IMR-90 (cell line): Measurements from ENCODE around the gene LIN28A. TPM values are rescaled to one million over a fixed set of nuclear protein-coding genes. Genes with fewer than 3 reads are reported as not detected.
A peak's percentile ranks its signal among the peaks of the same experiment; 100 is the strongest.

Experiments
- ATAC-seq: fragments of 200-7000 bp; cut with Tn5 transposase; 2 replicates; pipeline ENCODE4 v1.9.1; 2020; ENCODE audit warnings: low read depth, mild to moderate bottlenecking, moderate library complexity
- BruUV-seq: library from RNA; stranded (reverse); fragments of 400-500 nt; replicated peaks from 2 replicates; lab custom pipeline; 2021; lab: Mats Ljungman, UMichigan
- CTCF ChIA-PET: fragments of 300-600 bp; formaldehyde crosslinking; extraction: SDS; loops from one replicate; lab custom pipeline; 2021; ENCODE audit warnings: antibody characterized with exemption; lab: Yijun Ruan, JAX
- POLR2A ChIA-PET: fragments of 300-600 bp; sonication (Branson Sonifier 250); formaldehyde crosslinking; loops from one replicate; lab custom pipeline; 2022; ENCODE audit warnings: antibody characterized with exemption; ENCODE audit not compliant: unreplicated experiment; lab: Charles Lee
- DNase-seq: peaks from one replicate; pipeline ENCODE4 v3.0.0; 2013
- H2AFZ ChIP-seq: replicated peaks from 2 replicates; pipeline ENCODE3; 2013; ENCODE audit warnings: low read length, mild to moderate bottlenecking; ENCODE audit not compliant: poor library complexity
- H2AK5ac ChIP-seq: 2 replicates; pipeline ENCODE4 v1.6.1; 2013; ENCODE audit warnings: low read depth, low read length, inconsistent platforms
- H2AK9ac ChIP-seq: replicated peaks from 2 replicates; pipeline ENCODE3; 2013; ENCODE audit warnings: mild to moderate bottlenecking, low read depth, low read length, moderate library complexity; ENCODE audit not compliant: poor library complexity
- H2BK120ac ChIP-seq: 2 replicates; pipeline ENCODE4 v1.6.1; 2013; ENCODE audit warnings: low read depth, low read length, inconsistent platforms
- H2BK15ac ChIP-seq: 3 replicates; pipeline ENCODE4 v1.6.1; 2013; ENCODE audit warnings: low read depth, low read length, inconsistent platforms
- H2BK20ac ChIP-seq: 2 replicates; pipeline ENCODE4 v1.6.1; 2013; ENCODE audit warnings: low read depth, mild to moderate bottlenecking, inconsistent platforms, low read length, moderate library complexity
- H2BK5ac ChIP-seq: 2 replicates; pipeline ENCODE4 v1.6.1; 2013; ENCODE audit warnings: mild to moderate bottlenecking, low read depth, low read length, inconsistent platforms; ENCODE audit not compliant: poor library complexity, severe bottlenecking
- H3K14ac ChIP-seq: replicated peaks from 2 replicates; pipeline ENCODE4 v1.6.1; 2013; ENCODE audit warnings: low read depth, low read length, inconsistent platforms
- H3K18ac ChIP-seq: 2 replicates; pipeline ENCODE4 v1.6.1; 2013; ENCODE audit warnings: low read depth, low read length, control low read depth
- H3K23ac ChIP-seq: 2 replicates; pipeline ENCODE4 v1.6.1; 2013; ENCODE audit warnings: low read depth, low read length, inconsistent platforms
- H3K27ac ChIP-seq: 2 replicates; pipeline ENCODE4 v1.5.1; 2013; ENCODE audit warnings: mild to moderate bottlenecking, control low read depth, low read length; ENCODE audit not compliant: insufficient read depth
- H3K27me3 ChIP-seq: 2 replicates; pipeline ENCODE4 v1.6.1; 2013; ENCODE audit warnings: low read length; ENCODE audit not compliant: control insufficient read depth, insufficient read depth
- H3K36me3 ChIP-seq: 2 replicates; pipeline ENCODE4 v1.6.1; 2013; ENCODE audit warnings: low read length, mixed read lengths; ENCODE audit not compliant: control insufficient read depth, insufficient read depth
- H3K4ac ChIP-seq: 2 replicates; pipeline ENCODE4 v1.6.1; 2013; ENCODE audit warnings: low read depth, low read length, inconsistent platforms
- H3K4me1 ChIP-seq: 2 replicates; pipeline ENCODE4 v1.6.1; 2013; ENCODE audit warnings: low read length, mixed read lengths; ENCODE audit not compliant: control insufficient read depth, insufficient read depth
- H3K4me2 ChIP-seq: 2 replicates; pipeline ENCODE4 v1.6.1; 2013; ENCODE audit warnings: low read depth, mild to moderate bottlenecking, control low read depth, low read length, moderate library complexity
- H3K4me3 ChIP-seq: 2 replicates; pipeline ENCODE4 v1.5.1; 2013; ENCODE audit warnings: low read depth, mild to moderate bottlenecking, control low read depth, low read length, moderate library complexity; ENCODE audit not compliant: insufficient read depth
- H3K56ac ChIP-seq: 2 replicates; pipeline ENCODE4 v1.6.1; 2013; ENCODE audit warnings: low read length, inconsistent platforms; ENCODE audit not compliant: insufficient read depth; ENCODE audit errors: extremely low read depth
- H3K79me1 ChIP-seq, 2 experiments: 2 replicates each; pipeline ENCODE4 v1.6.1; 2013; ENCODE audit warnings: low read length in 2 of 2, inconsistent platforms in 1 of 2, low read depth in 1 of 2
- H3K9ac ChIP-seq: 2 replicates; pipeline ENCODE4 v1.6.1; 2013; ENCODE audit warnings: low read depth, low read length, control low read depth
- H3K9me1 ChIP-seq: 2 replicates; pipeline ENCODE4 v1.6.1; 2013; ENCODE audit warnings: low read length, inconsistent platforms; ENCODE audit not compliant: insufficient read depth
- H3K9me3 ChIP-seq: 2 replicates; pipeline ENCODE4 v1.6.1; 2013; ENCODE audit warnings: low read length; ENCODE audit not compliant: control insufficient read depth, insufficient read depth
- H4K20me1 ChIP-seq: 2 replicates; pipeline ENCODE4 v1.6.1; 2013; ENCODE audit warnings: low read length, inconsistent platforms; ENCODE audit not compliant: insufficient read depth
- H4K5ac ChIP-seq: 2 replicates; pipeline ENCODE4 v1.6.1; 2013; ENCODE audit warnings: mild to moderate bottlenecking, low read depth, low read length, control low read depth
- H4K8ac ChIP-seq, 2 experiments: 2 replicates each; pipeline ENCODE4 v1.6.1; 2013; ENCODE audit warnings: low read depth in 2 of 2, low read length in 2 of 2, control low read depth in 1 of 2, inconsistent platforms in 1 of 2
- H4K91ac ChIP-seq: 2 replicates; pipeline ENCODE4 v1.6.1; 2013; ENCODE audit warnings: low read depth, low read length, inconsistent platforms; ENCODE audit not compliant: insufficient read depth
- CHD1 ChIP-seq: IDR thresholded peaks from 2 replicates; pipeline ENCODE4 v1.6.1; 2012; ENCODE audit warnings: low read depth, low read length, improper control_type of control experiment
- CTCF ChIP-seq: conservative IDR thresholded peaks from 2 replicates; pipeline ENCODE4 v1.5.1; 2012; ENCODE audit warnings: mild to moderate bottlenecking, low read depth, low read length, improper control_type of control experiment
- FOS ChIP-seq: fragments of 150-350 bp; IDR thresholded peaks from 2 replicates; pipeline ENCODE4 v1.6.1; 2016; ENCODE audit warnings: low read depth, low read length
- MAFK ChIP-seq: IDR thresholded peaks from 2 replicates; pipeline ENCODE4 v1.6.1; 2012; ENCODE audit warnings: low read depth, low read length, improper control_type of control experiment
- NFE2L2 ChIP-seq: fragments of 150-350 bp; IDR thresholded peaks from 2 replicates; pipeline ENCODE4 v1.6.1; 2016; ENCODE audit warnings: low read depth, mild to moderate bottlenecking, low read length
- POLR2A ChIP-seq: IDR thresholded peaks from 2 replicates; pipeline ENCODE4 v1.6.1; 2012; ENCODE audit warnings: mild to moderate bottlenecking, low read depth, low read length
- RCOR1 ChIP-seq: IDR thresholded peaks from 2 replicates; pipeline ENCODE4 v1.6.1; 2012; ENCODE audit warnings: mild to moderate bottlenecking, low read length, improper control_type of control experiment; ENCODE audit not compliant: insufficient replicate concordance
- RFX5 ChIP-seq: IDR thresholded peaks from 2 replicates; pipeline ENCODE4 v1.8.0; 2012; ENCODE audit warnings: low read depth, mild to moderate bottlenecking, low read length, moderate library complexity
- SMC3 ChIP-seq: fragments of 150-350 bp; IDR thresholded peaks from 2 replicates; pipeline ENCODE4 v1.6.1; 2016; ENCODE audit warnings: low read depth, mild to moderate bottlenecking, antibody characterized with exemption, low read length, moderate library complexity
- USF2 ChIP-seq: fragments of 150-350 bp; IDR thresholded peaks from 2 replicates; pipeline ENCODE4 v1.6.1; 2017; ENCODE audit warnings: mild to moderate bottlenecking, antibody characterized with exemption, low read length, low read depth
- WGBS, 2 experiments: methylation state at CpG; one replicate each; pipeline versions ENCODE4 v1.1.5 to v1.1.7; 2013; ENCODE audit warnings: missing lambda C conversion rate in 2 of 2; ENCODE audit not compliant: insufficient read length in 1 of 2; ENCODE audit errors: extremely low coverage in 2 of 2; 5-methylcytosine and 5-hydroxymethylcytosine counted together
- dilution Hi-C: fragments of 300-500 bp; cut with HindIII; formaldehyde crosslinking; loops from one replicate; pipeline ENCODE4 v1.14.3; 2018; ENCODE audit warnings: low sequenced_read_pairs; ENCODE audit not compliant: unreplicated experiment
- in situ Hi-C: fragments of 300-500 bp; cut with MboI; formaldehyde crosslinking; loops from 3 replicates; pipeline ENCODE4 v1.14.3; 2019; ENCODE audit warnings: low sequenced_read_pairs, inconsistent platforms, mixed read lengths
- intact Hi-C: fragments of 100-400 bp; cut with micrococcal nuclease; formaldehyde crosslinking; loops from 2 replicates; pipeline ENCODE4 v1.10.0; 2022
- polyA plus RNA-seq, 3 experiments: library from polyadenylated mRNA; depleted of rRNA; stranded (reverse); fragments of >200 nt; gene quantifications; 2 replicates each; pipeline ENCODE4 v1.2.3, GENCODE V29; 2012; ENCODE audit warnings: low replicate concordance in 1 of 3
- total RNA-seq: library from RNA; depleted of rRNA; stranded (reverse); fragments of >200 nt; gene quantifications from 2 replicates; pipeline ENCODE4 v1.2.3, GENCODE V29; 2012
- TF ChIP-seq, protein P1 (sequence below): fragments of 150-350 bp; IDR thresholded peaks from 2 replicates; pipeline ENCODE4 v1.6.1; 2016; ENCODE audit warnings: low read depth, mild to moderate bottlenecking, low read length, moderate library complexity, borderline replicate concordance

Gene LIN28A
- total and polyA plus RNA-seq, 2 of the 4 experiments (the other 2 are of a cell fraction), result not detected

- peak; percentile 75 for TF ChIP-seq USF2
- TF ChIP-seq SMC3, result no peak
- TF ChIP-seq POLR2A, result no peak
- TF ChIP-seq RFX5, result no peak
Observed at GRCh38 chr1:26472901-26473845, 62.6 kb downstream of the LIN28A start (continued).

GRCh38 chr1:26474818-26475217 lies 64.2 kb downstream of the LIN28A start:
- Histone ChIP-seq H3K36me3 (peaks cover 20% of the 10 kb centered on the region), H2BK15ac (no peak overlapping the region), H2BK20ac (no peak overlapping the region), H3K14ac (no peak overlapping the region), H4K5ac (no peak overlapping the region), H3K4me3 (no peak overlapping the region), H3K56ac (no peak overlapping the region), H3K27ac (no peak overlapping the region), H4K20me1 (peaks cover 38% of the 10 kb centered on the region), H3K9me1 (peaks cover 14% of the 10 kb centered on the region), H4K91ac (no peak overlapping the region), H3K4ac (no peak overlapping the region), H2BK5ac (no peak overlapping the region), H3K23ac (no peak overlapping the region), H2AK5ac (no peak overlapping the region), H4K8ac (no peak overlapping the region), H3K18ac (no peak overlapping the region), H3K4me2 (no peak overlapping the region), H2BK120ac (no peak overlapping the region), H3K4me1 (peaks cover 7% of the 10 kb centered on the region), H2AK9ac (no peak overlapping the region), H3K79me1 (peaks cover 15 to 57% of the 10 kb centered on the region in 2 experiments), H3K9ac (no peak overlapping the region), H2AFZ (no peak overlapping the region), H3K27me3 (no peaks in the 10 kb centered on the region), H3K9me3 (no peaks in the 10 kb centered on the region)
- intact Hi-C loops (no loop called here), in situ Hi-C loops (no loop called here), dilution Hi-C loops (no loop called here)
- no TSS peak for BruUV-seq
- POLR2A ChIA-PET, result no interaction called here
- no peak for ATAC-seq
- CTCF ChIA-PET, result interaction anchor here (0.6 kb wide), 1 partner anchor 337 kb away, joined by 3 read pairs; no protein-coding TSS in a partner anchor
- no peak for DNase-seq
- no CpG with 5 or more reads among the region's 1 CpG for WGBS, 2 experiments
- TF ChIP-seq CTCF, result no peak
- TF ChIP-seq NFE2L2, result no peak
- no peak for TF ChIP-seq CHD1
- TF ChIP-seq SMC3, result no peak
- TF ChIP-seq RFX5, result no peak
- TF ChIP-seq MAFK, result no peak
- no peak for TF ChIP-seq FOS
- TF ChIP-seq RCOR1, result no peak
- TF ChIP-seq, protein P1, sequence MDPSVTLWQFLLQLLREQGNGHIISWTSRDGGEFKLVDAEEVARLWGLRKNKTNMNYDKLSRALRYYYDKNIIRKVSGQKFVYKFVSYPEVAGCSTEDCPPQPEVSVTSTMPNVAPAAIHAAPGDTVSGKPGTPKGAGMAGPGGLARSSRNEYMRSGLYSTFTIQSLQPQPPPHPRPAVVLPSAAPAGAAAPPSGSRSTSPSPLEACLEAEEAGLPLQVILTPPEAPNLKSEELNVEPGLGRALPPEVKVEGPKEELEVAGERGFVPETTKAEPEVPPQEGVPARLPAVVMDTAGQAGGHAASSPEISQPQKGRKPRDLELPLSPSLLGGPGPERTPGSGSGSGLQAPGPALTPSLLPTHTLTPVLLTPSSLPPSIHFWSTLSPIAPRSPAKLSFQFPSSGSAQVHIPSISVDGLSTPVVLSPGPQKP, result no peak
- TF ChIP-seq POLR2A, result no peak
